Measurements from ENCODE around the gene RPH3AL.

The RPH3AL gene

GRCh38 chr17:352421-353212 is at the start of gene RPH3AL:
Gene RPH3AL (minus strand): TSS chr17:352807. CDS start chr17:327543, 25,264 bp downstream.
- FAIRE-seq = no peak
- no peak for DNase-seq (ENCODE audit: insufficient read length, low spot score)
- no peak for TF ChIP-seq CTCF (IDR thresholded peaks at IDR 0.05; ENCODE audit: insufficient read depth, missing control alignments)

GRCh38 chr17:400257-400656 is 47.6 kb upstream of the RPH3AL start:
- TF ChIP-seq CTCF (IDR thresholded peaks at IDR 0.05; ENCODE audit: insufficient read depth, missing control alignments) = no peak
- no peak for FAIRE-seq
- DNase-seq (ENCODE audit: insufficient read length, low spot score) = no peak

GRCh38 chr17:396788-397187 is 44.2 kb upstream of the RPH3AL start:
- FAIRE-seq (no peak), DNase-seq (ENCODE audit: insufficient read length, low spot score) (no peak)
- TF ChIP-seq CTCF (IDR thresholded peaks at IDR 0.05; ENCODE audit: insufficient read depth, missing control alignments) = no peak

- FAIRE-seq (no peak), DNase-seq (ENCODE audit: insufficient read length, low spot score) (no peak)
- TF ChIP-seq CTCF (IDR thresholded peaks at IDR 0.05; ENCODE audit: insufficient read depth, missing control alignments) = no peak
These were observed 43.4 kb upstream of the RPH3AL start for GRCh38 chr17:395974-396373.

- no peak for FAIRE-seq
- no peak for DNase-seq (ENCODE audit: insufficient read length, low spot score)
- no peak for TF ChIP-seq CTCF (IDR thresholded peaks at IDR 0.05; ENCODE audit: insufficient read depth, missing control alignments)
These were observed 42.6 kb upstream of the RPH3AL start for GRCh38 chr17:395179-395578.

- TF ChIP-seq CTCF (IDR thresholded peaks at IDR 0.05; ENCODE audit: insufficient read depth, missing control alignments) = no peak
- FAIRE-seq = no peak
These were observed 42.1 kb upstream of the RPH3AL start for GRCh38 chr17:394718-395095.

More at GRCh38 chr17:394718-395095, 42.1 kb upstream of the RPH3AL start:
- no peak for DNase-seq (ENCODE audit: insufficient read length, low spot score)
